Tibial nerve (tissue), 4 donors: Measurements from ENCODE around the gene TMEM144. TPM values are rescaled to one million over a fixed set of nuclear protein-coding genes. Genes with fewer than 3 reads are reported as not detected.
A peak's percentile ranks its signal among the peaks of the same experiment; 100 is the strongest.

ENCODE experiments used
- DNase-seq, 2 donors: peaks; one replicate each; pipeline ENCODE4 v3.0.0-alpha.2; 2019; ENCODE audit warnings: low spot score in 2 of 2
- H3K27ac ChIP-seq, 4 donors: fragments of 200-600 bp; sonication (generic) in 3 of 4; one replicate each; pipeline ENCODE4 v1.5.1; 2017 to 2019; ENCODE audit warnings: mild to moderate bottlenecking in 1 of 4
- H3K27me3 ChIP-seq, 2 donors: fragments of 200-600 bp; sonication (generic) in 1 of 2; one replicate each; pipeline versions ENCODE4 v1.5.1 to v1.6.0; 2017 to 2019
- H3K36me3 ChIP-seq, 3 donors: fragments of 200-600 bp; sonication (generic); one replicate each; pipeline ENCODE4 v1.5.1; 2018 to 2019
- H3K4me1 ChIP-seq, 4 donors: fragments of 200-600 bp; sonication (generic) in 3 of 4; one replicate each; pipeline ENCODE4 v1.5.1; 2017 to 2019
- H3K4me3 ChIP-seq, 4 donors: fragments of 200-600 bp; sonication (generic) in 3 of 4; one replicate each; pipeline ENCODE4 v1.5.1; 2017 to 2019; ENCODE audit warnings: mild to moderate bottlenecking in 1 of 4, moderate library complexity in 1 of 4
- H3K9me3 ChIP-seq, 4 donors: fragments of 200-600 bp; sonication (generic) in 3 of 4; one replicate each; pipeline ENCODE4 v1.5.1; 2017 to 2019
- CTCF ChIP-seq, 5 experiments: fragments of 200-600 bp in 3 of 5; fragments of 450-650 bp in 2 of 5; sonication (generic) in 3 of 5; IDR thresholded peaks; one replicate each; pipeline ENCODE4 v1.5.1; 2016 to 2019; ENCODE audit warnings: antibody characterized with exemption in 5 of 5, mild to moderate bottlenecking in 3 of 5, moderate library complexity in 2 of 5
- EP300 ChIP-seq, 2 donors: sonication (generic); formaldehyde crosslinking; IDR thresholded peaks; one replicate each; pipeline ENCODE4 v1.6.1; 2017; ENCODE audit warnings: antibody characterized with exemption in 2 of 2, mild to moderate bottlenecking in 1 of 2
- POLR2A ChIP-seq, 2 donors: fragments of 450-650 bp; IDR thresholded peaks; one replicate each; pipeline ENCODE4 v1.6.1; 2017; ENCODE audit warnings: antibody characterized with exemption in 2 of 2, mild to moderate bottlenecking in 2 of 2, moderate library complexity in 2 of 2
- WGBS, 2 donors: methylation state at CpG; one replicate each; pipeline ENCODE4 v1.1.5; 2018; 5-methylcytosine and 5-hydroxymethylcytosine counted together
- total RNA-seq, 4 donors: library from RNA; depleted of rRNA; stranded (reverse); fragments of >200 nt; gene quantifications; one replicate each; pipeline ENCODE4 v1.1.0, GENCODE V29; 2016

The TMEM144 gene
- total RNA-seq, 4 donors from 2014 or later = 4.9 to 23.8 (median 9.0) TPM

GRCh38 chr4:158190718-158191117 is 19.6 kb upstream of the TMEM144 start:
- peaks cover 0 to 11% (median 3%) of the 10 kb centered on the region in 4 donors for H3K4me1 ChIP-seq
- no peak overlapping the region for H3K4me3 ChIP-seq
- no peaks in the 10 kb centered on the region for H3K9me3 ChIP-seq
- no peak for TF ChIP-seq EP300 (IDR thresholded peaks at IDR 0.05)
- no peak for TF ChIP-seq CTCF (IDR thresholded peaks at IDR 0.05)
- no peaks in the 10 kb centered on the region for H3K27me3 ChIP-seq
- DNase-seq = no peak
- peaks cover 0 to 23% (median 0%) of the 10 kb centered on the region in 3 donors for H3K36me3 ChIP-seq
- WGBS, 2 donors = 75 to 85% methylated on average over 2 of the region's 2 CpGs
- no peak overlapping the region for H3K27ac ChIP-seq

DNA sequence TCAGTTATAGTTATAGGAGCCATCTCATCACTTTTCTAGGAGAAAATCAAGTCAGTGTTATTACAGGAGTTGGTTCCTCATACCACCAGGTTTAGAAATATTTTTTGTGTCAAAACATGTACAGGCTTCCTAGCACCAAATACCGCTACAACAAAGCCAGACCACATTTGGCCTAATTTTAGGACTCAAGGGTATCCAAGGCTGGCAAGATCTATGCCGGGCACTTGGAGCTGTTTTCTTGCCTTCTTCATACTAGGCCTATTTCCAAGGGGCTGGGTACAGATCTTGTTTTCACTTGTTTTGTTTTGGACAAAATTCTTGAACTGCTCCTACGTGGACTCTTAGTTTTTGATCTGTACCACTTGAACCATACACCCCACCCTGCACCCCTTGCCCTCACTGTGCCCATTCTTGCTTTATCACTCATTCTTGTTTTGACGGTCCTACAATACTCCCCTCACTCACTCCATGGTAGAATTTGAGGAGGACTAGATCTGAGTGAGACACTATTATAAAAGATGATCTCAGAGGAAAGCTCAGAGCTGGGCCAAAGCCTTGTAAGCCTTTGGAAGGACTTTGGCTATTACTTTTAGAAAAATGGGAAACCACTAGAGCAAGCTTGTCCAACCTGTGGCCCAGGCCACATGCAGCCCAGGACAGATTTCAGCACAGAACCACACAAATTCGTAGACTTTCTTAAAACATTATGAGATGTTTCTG is 17.7 kb upstream of the TMEM144 start:
- H3K9me3 ChIP-seq = no peaks in the 10 kb centered on the region
- whole genome bisulfite sequencing, 2 donors = 70 to 77% methylated on average over 5 of the region's 5 CpGs
- peak overlapping the region in 2 of 4 donors; percentile 53 to 69 for H3K27ac ChIP-seq
- peaks cover 0 to 11% (median 3%) of the 10 kb centered on the region in 4 donors for H3K4me1 ChIP-seq
- TF ChIP-seq POLR2A (IDR thresholded peaks at IDR 0.05) (no peak), EP300 (IDR thresholded peaks at IDR 0.05) (no peak), CTCF (IDR thresholded peaks at IDR 0.05) (no peak)
- peaks cover 0 to 15% (median 0%) of the 10 kb centered on the region in 3 donors for H3K36me3 ChIP-seq
- no peaks in the 10 kb centered on the region for H3K27me3 ChIP-seq
- no peak for DNase-seq
- no peak overlapping the region for H3K4me3 ChIP-seq

DNA sequence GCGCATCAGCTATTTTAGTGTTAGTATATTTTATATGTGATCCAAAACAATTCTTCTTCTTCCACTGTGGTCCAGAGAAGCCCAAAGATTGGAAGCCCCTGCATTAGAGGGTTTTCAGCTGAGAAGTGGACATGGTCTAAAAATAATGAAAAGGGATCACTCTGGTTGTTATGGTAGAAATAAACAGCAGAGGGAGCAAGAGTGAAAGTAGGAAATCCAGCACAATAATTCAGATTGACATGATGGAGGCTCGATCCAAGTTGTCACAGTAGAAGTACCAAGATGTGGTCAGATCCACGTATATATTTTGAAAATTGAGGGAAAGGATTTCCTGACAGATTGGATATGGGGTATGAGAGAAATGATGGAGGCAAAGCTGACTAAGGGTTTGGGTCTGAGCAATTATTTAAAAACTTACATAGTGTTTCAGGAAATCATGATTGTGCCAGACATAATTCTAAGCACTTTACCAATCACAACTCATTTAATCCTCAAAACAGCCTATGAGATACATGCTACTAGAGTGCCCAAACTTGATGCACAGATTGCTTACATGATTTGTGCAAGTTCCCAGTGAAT is 17.0 kb upstream of the TMEM144 start:
- H3K4me1 ChIP-seq = peaks cover 0 to 11% (median 3%) of the 10 kb centered on the region in 4 donors
- 33 to 38% methylated on average over 3 of the region's 3 CpGs for WGBS, 2 donors
- H3K36me3 ChIP-seq = peaks cover 0 to 15% (median 0%) of the 10 kb centered on the region in 3 donors
- TF ChIP-seq EP300 (IDR thresholded peaks at IDR 0.05) (no peak), CTCF (IDR thresholded peaks at IDR 0.05) (peak; percentile 41 to 68 (median 58)), POLR2A (IDR thresholded peaks at IDR 0.05) (no peak)
- no peak for DNase-seq
- H3K27ac ChIP-seq = no peak overlapping the region
- no peak overlapping the region for H3K4me3 ChIP-seq
- no peaks in the 10 kb centered on the region for H3K9me3 ChIP-seq
- no peaks in the 10 kb centered on the region for H3K27me3 ChIP-seq

- Histone ChIP-seq H3K4me1 (peaks cover 0 to 11% (median 3%) of the 10 kb centered on the region in 4 donors), H3K27ac (no peak overlapping the region), H3K36me3 (peaks cover 0 to 18% (median 0%) of the 10 kb centered on the region in 3 donors), H3K27me3 (no peaks in the 10 kb centered on the region), H3K9me3 (no peaks in the 10 kb centered on the region), H3K4me3 (no peak overlapping the region)
- no peak for DNase-seq
- 67 to 88% methylated on average over 1 of the region's 1 CpG for WGBS, 2 donors
- TF ChIP-seq POLR2A (IDR thresholded peaks at IDR 0.05) = no peak
- no peak for TF ChIP-seq CTCF (IDR thresholded peaks at IDR 0.05)
- no peak for TF ChIP-seq EP300 (IDR thresholded peaks at IDR 0.05)
Measured at GRCh38 chr4:158195297-158195696, 15.0 kb upstream of the TMEM144 start.

GRCh38 chr4:158197194-158197776 is 13.0 kb upstream of the TMEM144 start:
- WGBS, 2 donors = 87 to 88% methylated on average over 5 of the region's 5 CpGs
- DNase-seq = no peak
- H3K27me3 ChIP-seq = no peaks in the 10 kb centered on the region
- peaks cover 0 to 11% (median 3%) of the 10 kb centered on the region in 4 donors for H3K4me1 ChIP-seq
- TF ChIP-seq CTCF (IDR thresholded peaks at IDR 0.05) (no peak), EP300 (IDR thresholded peaks at IDR 0.05) (no peak), POLR2A (IDR thresholded peaks at IDR 0.05) (no peak)
- no peaks in the 10 kb centered on the region for H3K9me3 ChIP-seq
- H3K4me3 ChIP-seq = no peak overlapping the region
- H3K27ac ChIP-seq = no peak overlapping the region
- peaks cover 0 to 16% (median 0%) of the 10 kb centered on the region in 3 donors for H3K36me3 ChIP-seq
